ENCODE results near the gene ERICH2.

The ERICH2 gene

DNA sequence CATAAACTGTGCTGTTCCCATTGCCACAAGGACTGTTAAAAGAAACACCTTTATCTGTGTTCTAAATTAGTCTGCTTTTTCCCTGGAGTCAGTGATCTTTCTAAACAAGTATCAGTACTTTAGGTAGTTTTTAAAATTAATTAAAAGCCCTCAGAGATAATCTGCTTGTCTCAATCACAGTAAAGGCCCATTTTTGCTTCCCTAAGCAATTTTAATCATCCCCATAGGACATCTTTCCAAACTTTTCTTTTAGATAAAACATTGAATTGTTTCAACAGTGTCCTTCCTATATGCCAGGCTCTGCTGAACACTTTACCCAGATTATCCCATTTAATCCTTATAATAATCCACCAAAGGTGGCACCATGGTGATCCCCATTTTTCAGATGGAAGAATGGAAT, 3.9 kb downstream of the ERICH2 start:
- no peak overlapping the region for H3K4me3 ChIP-seq (ENCODE audit: low read depth, low read length)
- no peak for TF ChIP-seq CTCF (IDR thresholded peaks at IDR 0.05; ENCODE audit: insufficient read depth, low read depth, low read length, missing control alignments)
- no peak for DNase-seq (ENCODE audit: low read depth)

DNA sequence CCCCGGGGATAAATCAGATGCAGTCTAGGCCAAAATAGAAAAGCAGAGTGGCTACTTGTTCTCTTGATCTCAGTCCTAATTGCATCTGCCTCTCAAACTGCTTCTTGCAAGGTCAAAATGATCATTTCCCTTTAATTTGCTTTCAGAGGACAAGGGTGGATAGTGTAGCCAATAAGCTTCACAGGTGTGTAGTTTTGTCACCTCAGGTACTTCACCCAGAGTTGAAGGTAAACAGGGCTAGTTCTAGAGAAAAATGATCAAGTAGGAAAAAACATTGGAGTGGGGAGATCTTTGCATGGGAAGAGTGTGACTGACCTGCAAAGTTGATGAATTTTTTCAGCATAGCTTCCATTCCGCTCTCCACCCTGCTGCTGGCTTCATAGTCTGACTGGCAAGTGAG, 8.7 kb downstream of the ERICH2 start:
- H3K4me3 ChIP-seq (ENCODE audit: low read depth, low read length) = no peak overlapping the region
- DNase-seq (ENCODE audit: low read depth) = no peak
- no peak for TF ChIP-seq CTCF (IDR thresholded peaks at IDR 0.05; ENCODE audit: insufficient read depth, low read depth, low read length, missing control alignments)

DNA sequence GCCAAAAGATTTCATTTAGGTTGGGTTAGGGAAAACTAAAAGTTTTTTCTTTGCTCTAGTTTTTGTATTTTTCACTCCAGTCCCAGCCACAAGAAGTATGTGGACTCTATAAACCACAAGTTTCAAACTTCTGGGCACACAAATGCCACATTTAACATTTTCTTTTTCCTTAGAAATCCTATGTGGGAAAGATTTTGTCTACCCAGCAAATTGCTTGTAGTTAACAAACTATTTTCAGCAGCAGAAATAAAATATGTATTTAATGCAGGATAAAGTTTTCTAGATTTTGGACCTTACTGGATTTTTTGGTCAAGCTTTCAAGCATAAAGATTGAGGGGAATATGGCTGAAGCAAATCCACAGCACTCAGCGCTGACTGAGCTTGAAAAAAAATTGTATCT, 9.1 kb downstream of the ERICH2 start:
- DNase-seq (ENCODE audit: low read depth) = no peak
- TF ChIP-seq CTCF (IDR thresholded peaks at IDR 0.05; ENCODE audit: insufficient read depth, low read depth, low read length, missing control alignments) = no peak

DNA sequence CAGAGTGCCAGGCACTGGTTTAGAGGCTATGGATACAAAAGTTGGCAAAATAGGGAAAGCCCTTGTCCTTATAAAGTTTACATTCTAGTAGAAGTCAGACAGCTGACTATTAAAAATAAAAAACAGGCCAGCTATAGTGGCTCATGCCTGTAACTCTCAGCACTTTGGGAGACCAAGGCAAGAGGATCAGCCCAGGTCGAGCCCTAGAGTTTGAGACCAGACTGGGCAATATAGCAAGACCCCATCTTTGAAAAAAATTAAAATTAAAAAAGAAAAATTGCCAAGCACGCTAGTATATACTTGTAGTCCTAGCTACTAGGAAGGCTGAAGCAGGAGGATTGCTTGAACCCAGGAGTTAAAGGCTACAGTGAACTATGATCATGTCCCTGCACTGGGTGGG, 12.5 kb downstream of the ERICH2 start:
- no peak overlapping the region for H3K4me3 ChIP-seq (ENCODE audit: low read depth, low read length)
- TF ChIP-seq CTCF (IDR thresholded peaks at IDR 0.05; ENCODE audit: insufficient read depth, low read depth, low read length, missing control alignments) = no peak
- no peak for DNase-seq (ENCODE audit: low read depth)

More for the DNA sequence above, 9.1 kb downstream of the ERICH2 start:
- no peak overlapping the region for H3K4me3 ChIP-seq (ENCODE audit: low read depth, low read length)

DNA sequence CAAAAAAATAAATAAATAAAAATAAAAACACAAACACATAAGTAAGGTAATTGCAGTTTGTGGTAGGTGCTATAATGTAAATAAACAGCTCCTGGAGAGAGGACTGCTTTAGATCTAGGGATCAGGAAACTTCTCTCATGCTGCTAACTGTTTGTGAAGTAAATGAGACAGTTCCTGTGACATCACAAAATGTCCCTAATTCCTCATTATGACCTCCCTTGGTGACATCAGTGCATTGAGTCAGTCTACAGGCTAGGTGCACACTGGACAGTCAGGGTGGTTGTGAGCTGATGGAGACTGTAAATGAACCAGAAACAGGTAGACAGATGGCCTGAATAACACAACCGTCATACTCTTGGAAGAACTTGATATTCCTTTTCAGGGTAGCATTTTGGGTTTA, 13.4 kb downstream of the ERICH2 start:
- no peak overlapping the region for H3K4me3 ChIP-seq (ENCODE audit: low read depth, low read length)
- no peak for TF ChIP-seq CTCF (IDR thresholded peaks at IDR 0.05; ENCODE audit: insufficient read depth, low read depth, low read length, missing control alignments)

DNA sequence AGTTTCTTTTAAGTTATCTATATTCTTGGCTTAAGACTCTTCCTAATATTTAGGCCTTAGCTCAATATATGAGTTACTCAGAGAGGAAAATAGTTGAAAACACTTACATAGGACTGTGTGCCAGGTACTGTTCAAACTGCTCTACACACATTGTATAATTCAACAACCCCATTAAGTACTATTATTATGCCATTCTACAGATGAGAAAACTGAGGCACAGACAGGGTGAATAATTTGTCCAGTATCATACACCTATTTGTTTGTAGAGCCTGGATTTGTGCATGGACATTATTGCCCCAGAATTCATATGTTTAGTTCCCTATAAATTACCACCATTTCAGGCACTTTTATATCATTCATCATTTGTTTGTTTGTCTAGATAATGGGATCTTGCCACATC, 28.8 kb downstream of the ERICH2 start:
- DNase-seq (ENCODE audit: low read depth) = no peak
- no peak overlapping the region for H3K4me3 ChIP-seq (ENCODE audit: low read depth, low read length)
- TF ChIP-seq CTCF (IDR thresholded peaks at IDR 0.05; ENCODE audit: insufficient read depth, low read depth, low read length, missing control alignments) = no peak

More for the DNA sequence above, 13.4 kb downstream of the ERICH2 start:
- DNase-seq (ENCODE audit: low read depth) = no peak

GRCh38 chr2:170806548-170806947, 36.4 kb downstream of the ERICH2 start:
- TF ChIP-seq CTCF (IDR thresholded peaks at IDR 0.05; ENCODE audit: insufficient read depth, low read depth, low read length, missing control alignments) = no peak
- no peak for DNase-seq (ENCODE audit: low read depth)
- no peak overlapping the region for H3K4me3 ChIP-seq (ENCODE audit: low read depth, low read length)

Measured in GM12865 (cell line).